Neural crest cell (in vitro differentiated cells): ENCODE data around the gene UNC5B. TPM values are rescaled to one million over a fixed set of nuclear protein-coding genes. Genes with fewer than 3 reads are reported as not detected.

Experiments
- DNase-seq: peaks from one replicate; pipeline ENCODE4 v3.0.0; 2021; ENCODE audit warnings: low read depth, mixed read lengths, low spot score
- H3K27ac Mint-ChIP-seq: one replicate; pipeline ENCODE4 v1.8.0; 2021; ENCODE audit warnings: mild to moderate bottlenecking, mixed read lengths; ENCODE audit not compliant: unreplicated experiment
- H3K27me3 Mint-ChIP-seq: 2 replicates; pipeline ENCODE4 v1.8.0; 2021; ENCODE audit warnings: low read depth, mild to moderate bottlenecking, mixed read lengths
- H3K36me3 Mint-ChIP-seq: 2 replicates; pipeline ENCODE4 v1.8.0; 2021; ENCODE audit warnings: low read depth, mild to moderate bottlenecking, mixed read lengths
- H3K4me1 Mint-ChIP-seq: 2 replicates; pipeline ENCODE4 v1.8.0; 2021; ENCODE audit warnings: mixed read lengths
- H3K4me3 Mint-ChIP-seq: one replicate; pipeline ENCODE4 v1.8.0; 2021; ENCODE audit warnings: mild to moderate bottlenecking, mixed read lengths
- H3K9me3 Mint-ChIP-seq: 2 replicates; pipeline ENCODE4 v1.8.0; 2021; ENCODE audit warnings: mixed read lengths
- CTCF ChIP-seq: fragments of 200-600 bp; sonication (generic); conservative IDR thresholded peaks from 2 replicates; pipeline ENCODE4 v1.5.0; 2021; ENCODE audit warnings: antibody characterized with exemption, mild to moderate bottlenecking
- total RNA-seq: library from RNA; stranded (reverse); gene quantifications from 2 replicates; pipeline ENCODE4 v1.2.1, GENCODE V29; 2021

Gene UNC5B
- total RNA-seq, 1 donor from 2014 or later = 1.3 TPM

GRCh38 chr10:71266918-71267442, 54.6 kb downstream of the UNC5B start:
- no peak for DNase-seq
- Mint-ChIP-seq H3K4me1 (peaks cover 32% of the 10 kb centered on the region), H3K36me3 (no peaks in the 10 kb centered on the region), H3K27ac (no peak overlapping the region), H3K9me3 (no peaks in the 10 kb centered on the region), H3K4me3 (no peak overlapping the region), H3K27me3 (peaks cover 11% of the 10 kb centered on the region)
- no peak for TF ChIP-seq CTCF

- H3K36me3 Mint-ChIP-seq = no peaks in the 10 kb centered on the region
- peaks cover 30% of the 10 kb centered on the region for H3K4me1 Mint-ChIP-seq
Measured at GRCh38 chr10:71267508-71268240, 55.3 kb downstream of the UNC5B start.

GRCh38 chr10:71268247-71268691, 55.9 kb downstream of the UNC5B start:
- peak; percentile 49 for TF ChIP-seq CTCF
- no peak for DNase-seq
- Mint-ChIP-seq H3K27ac (no peak overlapping the region), H3K9me3 (no peaks in the 10 kb centered on the region), H3K4me3 (no peak overlapping the region), H3K36me3 (no peaks in the 10 kb centered on the region), H3K27me3 (peaks cover 11% of the 10 kb centered on the region), H3K4me1 (peaks cover 24% of the 10 kb centered on the region)

More at GRCh38 chr10:71267508-71268240, 55.3 kb downstream of the UNC5B start:
- peaks cover 11% of the 10 kb centered on the region for H3K27me3 Mint-ChIP-seq
- H3K4me3 Mint-ChIP-seq = no peak overlapping the region
- H3K27ac Mint-ChIP-seq = no peak overlapping the region
- no peak for TF ChIP-seq CTCF
- DNase-seq = no peak
- no peaks in the 10 kb centered on the region for H3K9me3 Mint-ChIP-seq

- no peak for DNase-seq
- Mint-ChIP-seq H3K4me3 (no peak overlapping the region), H3K27me3 (peaks cover 7% of the 10 kb centered on the region), H3K9me3 (no peaks in the 10 kb centered on the region), H3K4me1 (peaks cover 19% of the 10 kb centered on the region), H3K36me3 (no peaks in the 10 kb centered on the region), H3K27ac (no peak overlapping the region)
- TF ChIP-seq CTCF = peak; percentile 1
Measured at GRCh38 chr10:71268758-71269157, 56.4 kb downstream of the UNC5B start.

GRCh38 chr10:71269301-71270288, 57.2 kb downstream of the UNC5B start:
- Mint-ChIP-seq H3K4me3 (no peak overlapping the region), H3K9me3 (no peaks in the 10 kb centered on the region), H3K4me1 (peaks cover 13% of the 10 kb centered on the region), H3K27me3 (peaks cover under 1% of the 10 kb centered on the region), H3K36me3 (no peaks in the 10 kb centered on the region), H3K27ac (no peak overlapping the region)
- no peak for TF ChIP-seq CTCF
- DNase-seq = no peak
